Right kidney (tissue), 1 donor: Measurements from ENCODE around the gene URB2.
"Not testable (repeated sequence)": the region's sequence is repeated elsewhere in the genome, so short reads cannot be mapped to it uniquely, and the experiment has no call there.

Experiments used
- DNase-seq: peaks from one replicate; pipeline ENCODE4 v3.0.0-alpha.2; 2016

The URB2 gene

GRCh38 chr1:229693129-229693900, 67.3 kb downstream of the URB2 start:
- DNase-seq, result no peak

GRCh38 chr1:229694053-229694693, 68.1 kb downstream of the URB2 start:
- DNase-seq, result peak; percentile 37

GRCh38 chr1:229696385-229696784, 70.3 kb downstream of the URB2 start:
- DNase-seq, result no peak

- no peak for DNase-seq
Observed at GRCh38 chr1:229699613-229700267, 73.7 kb downstream of the URB2 start.

- DNase-seq, result no peak
Observed at GRCh38 chr1:229704157-229704556, 78.1 kb downstream of the URB2 start.

GRCh38 chr1:229705152-229705551, 79.1 kb downstream of the URB2 start:
- DNase-seq, result not testable (repeated sequence)

- DNase-seq, result not testable (repeated sequence)
Observed at GRCh38 chr1:229707127-229707526, 81.1 kb downstream of the URB2 start.

- no peak for DNase-seq
Observed at GRCh38 chr1:229709500-229710013, 83.5 kb downstream of the URB2 start.
